HG03439 (cell line): ENCODE data around the gene SERPINB12.

Experiments used
- ATAC-seq: cut with Tn5 transposase; IDR thresholded peaks from one replicate; pipeline ENCODE4 v1.9.1; 2021; ENCODE audit warnings: mild to moderate bottlenecking, moderate library complexity; ENCODE audit not compliant: unreplicated experiment

SERPINB12 gene

DNA sequence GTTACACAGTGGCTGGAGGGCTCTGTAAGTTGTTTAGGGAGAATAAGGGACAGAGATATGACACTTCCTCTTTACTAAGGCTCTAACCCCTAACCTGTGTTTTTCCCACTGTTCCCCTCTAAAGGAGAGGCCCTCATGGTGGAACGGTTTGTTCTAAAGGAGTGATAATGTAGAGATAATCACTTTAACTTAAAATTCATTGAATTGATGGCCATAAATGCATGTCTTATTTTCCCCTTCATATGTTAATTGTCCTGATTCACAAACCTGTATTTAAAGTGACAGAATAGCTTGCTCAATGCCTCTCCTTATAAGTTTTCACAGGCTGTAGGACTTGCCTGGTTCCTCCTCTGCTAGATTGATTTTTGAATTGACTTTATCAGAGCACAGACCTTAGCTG, at the start of gene SERPINB12:
SERPINB12 (plus strand) TSS at position 301 of the 400 bp plus-strand sequence. CDS start 13,791 bp downstream, outside the sequence.
- ATAC-seq = no peak

DNA sequence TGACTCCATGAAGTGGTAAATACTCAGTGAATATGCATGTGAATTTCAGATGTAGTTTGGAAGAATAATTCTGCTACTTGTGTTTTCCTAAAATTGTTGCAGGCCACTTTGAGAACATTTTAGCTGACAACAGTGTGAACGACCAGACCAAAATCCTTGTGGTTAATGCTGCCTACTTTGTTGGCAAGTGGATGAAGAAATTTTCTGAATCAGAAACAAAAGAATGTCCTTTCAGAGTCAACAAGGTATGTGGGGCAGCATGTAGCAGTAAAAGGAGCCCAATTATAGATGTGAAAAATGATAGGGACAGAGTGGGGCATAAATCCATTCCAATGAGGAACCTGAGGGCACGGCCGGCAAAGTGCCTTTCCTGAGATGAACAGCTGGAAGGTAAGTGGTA, 49.3 kb upstream of the SERPINB12 start:
- no peak for ATAC-seq

DNA sequence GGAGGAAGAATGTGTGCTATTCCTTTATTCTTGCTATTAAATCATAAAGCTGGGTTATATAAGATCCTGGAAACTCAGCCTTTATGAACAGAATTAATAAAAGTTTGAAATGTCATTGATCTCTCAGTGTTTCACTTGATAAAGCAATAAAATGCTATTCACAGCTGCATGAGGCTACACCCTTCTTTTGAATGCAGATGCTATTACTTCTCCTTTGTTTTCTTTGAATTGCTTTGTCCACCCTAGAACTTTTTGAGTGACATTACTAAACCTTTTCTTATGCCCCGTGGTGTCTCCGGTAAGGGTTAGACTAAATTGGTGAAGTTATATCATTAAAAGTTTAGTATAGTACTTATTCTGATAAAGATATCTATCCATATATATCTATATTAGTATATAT, 46.5 kb upstream of the SERPINB12 start:
- ATAC-seq = no peak

GRCh38 chr18:63505566-63506335, 36.4 kb upstream of the SERPINB12 start:
- ATAC-seq = no peak

GRCh38 chr18:63506336-63506646, 35.9 kb upstream of the SERPINB12 start:
- no peak for ATAC-seq

- ATAC-seq = no peak
These were observed 33.6 kb upstream of the SERPINB12 start for GRCh38 chr18:63508596-63508995.

DNA sequence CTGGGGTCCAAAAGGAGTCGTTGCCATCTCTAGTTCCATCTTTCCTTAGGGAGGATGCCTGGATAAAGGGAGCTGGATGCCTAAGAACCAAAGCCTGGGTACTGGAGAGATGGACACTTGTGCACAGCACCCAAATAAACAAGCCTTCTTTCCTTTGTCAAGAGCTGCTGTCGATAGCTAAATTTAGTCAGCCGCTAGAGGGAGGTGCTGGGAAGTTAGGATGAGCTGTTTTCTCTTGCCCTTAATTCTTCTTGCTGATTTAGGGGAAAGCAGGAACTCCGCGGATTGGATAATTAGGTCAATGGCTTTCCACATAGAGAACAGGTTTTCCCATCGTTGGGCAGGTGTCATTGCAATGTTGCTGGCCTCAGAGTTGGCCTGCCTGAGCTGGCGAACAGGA, 30.9 kb upstream of the SERPINB12 start:
- ATAC-seq = no peak

- no peak for ATAC-seq
These were observed 27.8 kb upstream of the SERPINB12 start for GRCh38 chr18:63514326-63514725.

GRCh38 chr18:63514888-63515678, 27.1 kb upstream of the SERPINB12 start:
- ATAC-seq = no peak

GRCh38 chr18:63515801-63516200, 26.4 kb upstream of the SERPINB12 start:
- ATAC-seq = no peak

DNA sequence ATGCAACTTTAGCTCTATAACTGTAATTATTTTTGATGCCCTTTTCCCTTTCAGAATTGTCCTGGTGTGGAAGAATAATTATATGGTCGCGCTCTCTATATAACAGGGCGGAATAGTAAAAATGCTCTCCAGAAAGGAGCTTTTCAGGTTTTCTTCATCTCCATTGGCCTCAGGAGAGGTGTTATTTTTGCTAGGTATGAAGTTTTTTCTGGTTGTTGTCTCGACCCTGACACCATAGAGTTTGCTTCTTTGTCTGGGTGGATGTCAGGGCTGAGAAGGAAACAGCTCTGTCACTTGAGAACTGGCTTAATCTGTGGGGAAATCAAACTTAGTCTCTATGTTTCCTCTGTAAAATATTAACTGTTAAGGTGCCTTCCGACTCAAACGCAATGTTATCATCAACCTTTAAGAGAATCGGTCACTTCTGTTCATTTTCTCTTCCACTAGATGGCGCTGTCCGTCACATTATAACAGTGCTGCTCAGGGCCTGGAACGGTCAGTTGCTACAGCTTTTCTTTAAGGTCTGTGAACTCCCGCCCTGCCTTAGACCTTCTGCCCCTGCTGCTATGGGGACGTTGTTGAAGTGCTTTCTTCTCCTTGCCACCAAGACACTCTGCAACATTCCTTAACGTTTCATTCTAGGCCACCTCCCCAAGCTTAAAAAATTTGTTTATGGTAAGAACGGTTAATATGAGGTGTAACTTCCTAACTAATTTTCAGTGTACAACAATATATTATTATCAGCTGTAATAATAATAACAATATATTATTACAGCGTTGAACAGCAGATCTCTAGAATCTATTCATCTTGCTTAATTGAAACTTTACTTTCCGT, 23.8 kb upstream of the SERPINB12 start:
- ATAC-seq = peak; percentile 83

GRCh38 chr18:63520053-63520685, 22.0 kb upstream of the SERPINB12 start:
- no peak for ATAC-seq

- ATAC-seq = no peak
These were observed 18.5 kb upstream of the SERPINB12 start for GRCh38 chr18:63523660-63524059.

DNA sequence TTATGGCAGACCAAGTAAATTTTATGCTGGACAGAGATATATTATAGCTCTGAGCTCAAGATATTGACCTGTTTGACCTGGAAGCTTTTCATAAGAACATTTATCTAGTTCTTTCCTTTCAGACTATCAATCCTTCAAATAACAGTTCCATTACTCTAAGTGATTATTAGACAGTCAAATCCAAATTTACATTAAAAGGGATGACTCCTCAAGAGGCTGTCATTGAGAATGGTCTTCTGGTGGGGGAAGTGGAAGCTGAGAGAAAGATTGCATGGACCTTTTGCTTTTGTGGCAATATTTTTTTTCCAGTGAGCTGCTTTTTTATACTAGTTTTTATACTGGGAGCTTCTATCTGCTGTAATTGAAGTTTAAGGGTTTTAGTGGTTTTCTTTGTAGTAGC, 14.9 kb upstream of the SERPINB12 start:
- ATAC-seq = no peak

GRCh38 chr18:63528863-63529492, 13.2 kb upstream of the SERPINB12 start:
- ATAC-seq = no peak

DNA sequence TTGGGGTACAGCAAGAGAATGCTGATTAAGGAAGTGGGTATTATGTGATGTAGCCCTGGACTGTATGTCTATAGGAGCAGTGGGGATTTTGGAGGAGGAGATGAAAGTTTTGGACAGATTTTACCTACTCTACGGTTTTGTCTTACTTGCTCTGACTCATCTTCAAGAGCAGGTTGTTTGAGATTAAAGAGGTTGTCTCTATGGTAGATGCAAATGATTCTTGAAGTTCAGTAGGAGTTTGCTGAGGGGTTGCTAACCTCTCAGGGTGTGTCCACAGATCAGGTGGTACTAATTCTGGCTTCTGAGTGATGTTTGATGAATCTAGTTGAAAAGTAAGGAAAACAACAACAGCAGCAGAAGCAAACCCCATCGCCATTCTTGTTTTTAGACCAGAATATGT, 9.7 kb upstream of the SERPINB12 start:
- ATAC-seq = no peak

DNA sequence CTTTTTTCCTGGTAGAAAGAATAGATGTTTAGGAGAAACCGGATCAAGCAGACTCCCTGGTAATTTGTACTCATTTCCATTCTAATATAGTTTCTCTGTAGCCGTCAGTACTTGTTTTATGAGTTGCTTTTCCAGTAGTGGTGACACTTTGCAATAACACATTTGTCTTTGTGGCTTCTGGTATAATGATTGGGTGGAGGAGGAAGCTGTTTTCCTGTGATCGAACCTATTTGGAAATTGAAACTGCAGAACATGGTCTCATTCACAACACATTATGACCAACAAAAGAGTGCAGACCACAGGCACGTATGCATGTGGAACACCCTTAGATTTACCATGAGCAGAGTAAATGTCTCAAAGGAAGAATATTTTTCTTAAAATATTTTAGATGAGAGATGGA, 7.6 kb upstream of the SERPINB12 start:
- no peak for ATAC-seq

DNA sequence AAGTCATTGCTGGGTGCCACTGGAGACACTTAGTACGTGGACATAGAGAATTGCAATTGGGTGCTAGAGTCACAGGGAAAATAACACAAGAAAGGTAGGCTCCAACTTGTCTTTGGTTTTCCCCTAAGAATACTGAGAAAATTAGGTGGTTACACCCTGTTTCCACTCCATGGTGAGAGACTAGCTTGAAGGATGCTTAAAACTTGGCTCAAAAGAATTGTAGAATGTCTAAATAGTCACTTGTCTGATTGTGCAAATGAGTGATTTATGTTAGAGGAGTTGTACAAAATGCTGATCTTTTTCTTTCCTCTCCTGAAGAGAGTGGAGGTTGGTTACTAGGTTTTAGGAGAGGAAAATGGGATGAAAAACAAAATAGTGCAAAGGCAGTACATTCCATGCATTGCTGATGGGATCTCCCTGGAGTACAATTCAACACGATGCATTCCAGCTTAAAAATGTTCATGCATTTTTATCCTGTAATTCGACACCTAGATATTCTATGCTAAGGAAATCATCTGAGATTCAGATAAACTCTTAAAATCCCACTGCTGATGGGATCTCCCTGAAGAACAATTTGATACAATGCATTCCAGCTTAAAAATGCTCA, 2.2 kb upstream of the SERPINB12 start:
- ATAC-seq = no peak

GRCh38 chr18:63544017-63544416, 1.8 kb downstream of the SERPINB12 start:
- ATAC-seq = no peak

DNA sequence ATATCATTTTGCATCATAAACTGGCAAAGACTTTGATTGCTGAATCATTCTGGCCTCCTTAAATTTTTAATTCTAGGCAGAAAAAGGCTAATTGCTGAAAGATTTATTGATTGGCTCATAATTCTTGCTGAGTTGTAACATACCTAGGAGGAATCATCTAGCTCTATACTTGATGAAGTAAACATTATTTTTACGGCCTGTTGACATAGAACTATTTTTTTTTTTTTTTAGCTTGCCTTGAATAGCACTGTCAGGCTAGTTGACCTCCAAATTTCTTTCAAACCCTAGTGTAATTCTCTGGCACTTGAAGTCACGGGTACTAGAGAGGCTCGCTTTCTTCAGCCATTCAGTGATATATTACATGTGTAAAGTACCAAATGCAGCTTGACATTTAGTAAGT, 2.8 kb downstream of the SERPINB12 start:
- ATAC-seq = no peak
